ENCODE data around the gene WDR54.

GRCh38 chr2:74458938-74459363, 37.4 kb downstream of the WDR54 start:
- no peak for TF ChIP-seq CTCF (tag by site-specific recombination; IDR thresholded peaks at IDR 0.05)
- TF ChIP-seq SP2 (tag by site-specific recombination; IDR thresholded peaks at IDR 0.05), result no peak
- no peak for TF ChIP-seq ZFP37 (tag by site-specific recombination; IDR thresholded peaks at IDR 0.05)
- no peak for TF ChIP-seq KLF9 (tag by site-specific recombination; IDR thresholded peaks at IDR 0.05; ENCODE audit: low read depth)
- no peak for TF ChIP-seq ZNF837 (tag by site-specific recombination; IDR thresholded peaks at IDR 0.05)
- no peak for TF ChIP-seq MYNN (tag by site-specific recombination; IDR thresholded peaks at IDR 0.05; ENCODE audit: borderline replicate concordance)
- TF ChIP-seq ZNF18 (tag by site-specific recombination; IDR thresholded peaks at IDR 0.05), result no peak
- no peak for TF ChIP-seq ATF2 (tag by site-specific recombination; IDR thresholded peaks at IDR 0.05; ENCODE audit: low read depth)
- no peak for TF ChIP-seq ELK4 (IDR thresholded peaks at IDR 0.05; ENCODE audit: borderline replicate concordance, low read depth, low read length)
- no peak for TF ChIP-seq ZNF433 (tag by site-specific recombination; IDR thresholded peaks at IDR 0.05; ENCODE audit: low read depth)
- no peak for TF ChIP-seq ZNF670 (tag by site-specific recombination; IDR thresholded peaks at IDR 0.05; ENCODE audit: low read depth)
- no peak for TF ChIP-seq YY1 (tag by site-specific recombination; IDR thresholded peaks at IDR 0.05)
